Inferior parietal cortex (tissue), 1 donor: ENCODE data around the gene MED26.
"Not testable (repeated sequence)": the region's sequence is repeated elsewhere in the genome, so short reads cannot be mapped to it uniquely, and the experiment has no call there.

Experiments used
- DNase-seq: peaks from one replicate; pipeline ENCODE4 v3.0.0-alpha.2; 2016; ENCODE audit errors: extremely low spot score

MED26 gene

DNA sequence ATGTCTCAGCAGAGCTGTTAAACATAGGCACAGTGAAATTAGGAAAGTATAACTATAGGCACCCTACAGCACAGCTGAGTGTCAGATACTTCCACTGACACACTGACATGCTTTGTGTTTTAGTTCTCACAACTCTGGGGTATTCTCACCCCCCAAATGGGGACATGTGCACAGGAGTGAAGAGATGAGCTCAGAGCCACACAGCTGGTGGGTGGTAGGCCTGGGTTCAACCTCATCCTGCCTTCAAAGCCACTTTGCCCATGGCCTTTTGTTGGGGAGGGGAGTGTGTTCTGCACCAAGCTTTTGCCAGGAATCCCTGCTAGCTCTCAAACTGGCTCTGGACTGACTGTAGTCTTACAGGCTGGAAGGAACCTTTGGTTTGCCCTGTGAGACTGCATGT is 54.1 kb downstream of the MED26 start:
- DNase-seq: no peak

DNA sequence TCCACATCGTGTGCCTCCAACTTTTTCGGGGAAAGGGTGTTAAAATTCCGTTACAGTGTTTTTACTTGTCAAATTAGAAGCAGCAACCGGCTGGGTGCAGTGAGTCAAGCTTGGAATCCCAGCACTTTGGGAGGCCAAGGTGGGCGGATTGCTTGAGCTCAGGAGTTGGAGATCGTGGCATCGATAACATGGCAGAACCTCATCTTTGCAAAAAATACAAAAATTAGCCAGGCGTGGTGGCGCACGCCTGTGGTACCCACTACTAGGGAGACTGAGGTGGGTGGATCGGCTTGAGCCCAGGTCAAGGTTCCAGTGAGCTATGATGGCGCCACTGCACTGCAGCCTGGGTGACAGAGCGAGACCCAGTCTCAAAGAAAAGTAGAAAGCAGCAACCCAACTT is 54.7 kb downstream of the MED26 start:
- no peak for DNase-seq

DNA sequence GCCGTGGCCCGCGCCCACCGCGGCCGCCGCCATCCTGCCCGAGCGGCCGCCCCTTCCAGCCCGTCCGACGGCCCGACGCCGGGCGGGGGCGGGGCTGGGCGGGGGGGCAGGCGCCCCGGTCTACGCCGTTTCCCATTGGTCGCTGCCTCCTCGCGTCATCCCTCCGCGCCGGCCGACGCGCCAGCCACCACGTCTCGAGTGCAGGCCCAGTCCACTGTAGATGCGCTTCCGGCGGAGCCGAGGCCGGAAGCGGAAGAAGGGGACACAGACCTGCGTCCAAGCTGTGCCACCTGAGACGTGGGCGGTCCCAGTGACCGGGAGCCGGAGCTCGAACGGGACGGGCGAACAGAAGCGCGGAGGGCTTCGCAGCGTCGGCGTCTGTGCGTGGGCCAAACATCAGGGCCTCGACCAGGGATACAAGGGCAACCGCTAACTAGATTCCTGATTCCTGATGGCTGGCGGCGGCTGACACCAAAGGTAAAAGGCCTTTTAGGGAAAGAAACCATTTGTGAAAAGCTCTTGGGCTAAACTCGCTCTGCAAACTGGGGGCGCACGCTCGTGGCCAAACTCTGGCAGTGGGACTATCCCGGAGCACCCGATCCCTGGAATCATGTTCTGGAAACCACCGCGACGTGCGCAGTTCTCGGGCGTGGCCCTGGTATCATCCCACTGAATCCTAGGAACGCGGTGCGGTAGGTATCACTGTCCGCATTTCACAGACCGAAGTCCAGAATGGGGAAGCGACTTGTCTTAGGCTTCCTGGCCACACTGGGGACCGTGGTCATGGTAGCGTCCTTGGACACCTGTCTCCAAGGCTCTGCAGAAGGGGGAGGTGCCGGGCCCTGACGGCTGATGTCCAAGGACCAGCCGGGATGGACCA is 55.4 kb downstream of the MED26 start, which contains the start of gene SLC35E1:
Gene SLC35E1, minus strand, starts transcription at position 84 of the 880 bp plus-strand sequence. Its CDS starts 51 bp downstream, at position 33.
- peak; percentile 98 for DNase-seq

DNA sequence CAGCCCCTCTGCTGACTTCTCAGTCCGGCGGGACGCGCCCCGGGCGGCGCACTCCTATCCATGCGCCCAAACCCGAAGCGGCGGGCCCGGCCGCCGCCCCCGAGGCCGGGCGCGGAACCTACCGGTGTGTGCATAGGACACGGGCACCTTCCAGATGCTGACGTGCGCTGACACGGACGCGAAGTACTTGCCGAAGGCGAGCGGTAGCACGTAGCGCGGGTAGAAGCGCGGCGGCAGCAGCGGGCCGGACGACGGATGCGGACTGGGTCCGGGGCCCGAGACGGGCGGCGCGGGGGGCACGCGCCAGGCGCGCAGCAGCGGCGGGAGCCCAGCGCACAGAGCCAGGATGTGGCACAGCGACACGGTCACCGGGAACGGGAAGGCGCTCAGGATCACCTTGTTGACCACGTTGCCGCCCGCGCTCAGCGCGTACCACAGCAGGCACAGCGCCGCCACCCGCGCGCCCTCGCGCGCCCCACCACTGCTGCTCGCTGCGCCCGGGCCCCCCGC is 56.1 kb downstream of the MED26 start:
- DNase-seq: no peak

DNA sequence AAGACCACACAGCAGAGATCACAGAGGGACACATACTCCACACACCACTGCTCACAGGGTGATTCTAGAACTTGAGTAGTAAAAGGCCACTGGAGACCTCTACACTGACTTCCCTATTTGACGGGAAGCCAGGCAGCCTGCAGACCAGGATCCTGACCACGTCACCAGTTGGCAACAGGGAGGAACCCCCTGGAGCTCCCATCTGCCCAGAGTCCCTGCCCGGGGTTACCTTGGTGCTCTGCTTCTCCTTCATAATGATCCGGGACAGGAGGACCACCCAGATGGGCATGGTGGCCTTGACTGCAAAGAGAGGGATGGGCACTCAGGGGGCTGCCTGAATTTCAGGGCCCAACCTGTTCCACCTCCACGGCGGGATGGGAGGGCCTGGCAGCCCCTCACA is 56.7 kb downstream of the MED26 start:
- no peak for DNase-seq

DNA sequence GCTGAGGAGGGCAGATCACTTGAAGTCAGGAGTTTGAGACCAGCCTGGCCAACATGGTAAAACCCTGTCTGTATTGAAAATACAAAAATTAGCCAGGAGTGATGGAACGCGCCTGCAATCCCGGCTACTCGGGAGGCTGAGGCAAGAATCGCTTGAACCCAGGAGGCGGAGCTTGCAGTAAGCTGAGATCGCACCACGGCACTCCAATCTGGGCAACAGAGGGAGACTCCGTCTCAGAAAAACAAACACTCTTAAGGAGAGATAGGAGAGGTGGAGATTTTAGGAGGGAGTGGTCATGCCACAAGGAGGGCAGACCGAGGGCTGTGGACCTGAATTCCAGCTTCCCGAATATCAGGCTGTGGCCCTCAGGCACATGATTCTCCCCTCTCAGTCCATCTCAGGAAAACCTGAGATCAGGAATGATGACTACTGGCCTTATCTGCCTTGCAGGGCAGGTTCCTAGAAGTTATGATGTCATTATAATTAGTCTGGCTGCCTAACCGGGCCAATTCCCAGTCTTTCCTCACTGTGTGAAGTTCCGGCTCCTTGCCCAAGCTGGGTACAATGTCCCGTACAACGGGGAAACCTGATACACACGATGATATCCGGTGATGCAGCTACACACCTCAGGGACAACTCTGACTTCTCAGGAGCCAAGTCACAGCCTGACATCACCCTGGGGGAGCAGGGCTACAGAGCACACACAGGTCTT is 58.2 kb downstream of the MED26 start:
- no peak for DNase-seq

DNA sequence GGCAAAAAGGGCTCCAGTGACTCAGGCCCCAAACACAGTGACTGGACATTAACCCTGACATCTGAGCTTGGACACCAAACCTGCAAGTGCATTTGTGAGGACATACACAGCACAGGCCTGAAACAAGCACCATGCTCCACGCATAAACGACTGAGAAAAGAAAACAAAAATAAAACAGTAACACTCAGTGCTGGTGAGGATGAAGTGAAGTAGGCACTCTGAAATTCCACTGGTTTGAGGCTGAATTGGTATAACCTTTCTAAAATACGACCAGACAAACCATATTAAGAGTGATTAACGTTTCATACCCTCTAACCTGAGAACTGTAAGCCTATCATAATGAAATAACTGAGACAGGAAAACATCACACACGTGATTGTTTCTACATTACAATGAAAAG is 61.3 kb downstream of the MED26 start:
- no peak for DNase-seq

DNA sequence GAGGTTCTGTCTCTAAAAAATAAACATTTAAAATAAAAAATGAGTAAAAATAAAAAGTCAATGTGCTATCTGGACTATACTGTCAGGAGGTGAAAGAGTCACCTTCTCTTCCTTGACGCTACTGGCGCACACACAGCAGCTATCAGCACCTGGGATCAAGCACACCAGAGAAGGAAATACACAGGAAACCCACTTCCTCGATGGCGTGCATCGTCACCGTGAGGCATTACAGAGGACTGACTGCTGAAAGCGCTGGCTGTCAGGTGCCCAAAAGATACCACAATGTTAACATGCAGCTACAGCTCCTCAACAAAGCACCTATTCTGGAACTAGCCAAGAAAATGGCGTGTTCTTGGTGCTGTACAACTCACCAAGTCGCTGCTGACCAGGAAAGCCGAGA is 61.8 kb downstream of the MED26 start:
- no peak for DNase-seq

DNA sequence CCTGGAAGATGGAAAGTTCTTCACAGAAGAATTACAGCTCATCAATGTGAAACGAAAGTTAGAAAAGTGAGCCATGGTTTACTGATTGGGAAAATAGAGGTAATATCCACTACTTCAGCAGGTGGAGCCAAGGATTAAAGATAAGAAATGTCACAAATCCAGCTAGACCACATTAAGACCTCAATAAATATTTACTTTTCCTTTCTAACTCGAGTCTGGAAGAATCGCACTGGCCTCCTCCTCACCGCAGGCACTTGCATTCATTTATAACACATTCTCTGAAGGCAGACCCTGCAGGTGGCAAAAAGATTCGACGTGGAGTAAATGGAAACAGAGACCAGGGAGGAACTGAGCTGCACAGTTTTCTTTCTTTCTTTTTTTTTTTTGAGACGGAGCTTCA is 63.2 kb downstream of the MED26 start:
- no peak for DNase-seq

DNA sequence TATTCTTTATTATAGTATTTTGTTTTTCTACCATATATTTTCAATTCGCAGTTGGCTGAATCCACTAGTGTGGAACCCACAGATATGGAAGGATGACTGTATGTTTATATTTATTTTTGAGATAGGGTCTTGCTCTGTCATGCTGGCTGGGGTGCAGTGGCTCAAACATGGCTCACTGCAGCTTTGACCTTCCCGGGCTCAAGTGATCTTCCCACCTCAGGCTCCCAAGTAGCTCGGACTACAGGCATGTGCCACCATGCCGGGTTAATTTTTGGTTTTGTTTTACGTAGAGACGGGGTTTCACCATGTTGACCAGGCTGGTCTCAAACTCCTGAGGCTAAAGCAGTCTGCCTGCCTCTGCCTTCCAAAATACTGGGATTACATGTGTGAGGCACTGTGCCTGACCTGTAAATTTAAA is 65.4 kb downstream of the MED26 start:
- no peak for DNase-seq

DNA sequence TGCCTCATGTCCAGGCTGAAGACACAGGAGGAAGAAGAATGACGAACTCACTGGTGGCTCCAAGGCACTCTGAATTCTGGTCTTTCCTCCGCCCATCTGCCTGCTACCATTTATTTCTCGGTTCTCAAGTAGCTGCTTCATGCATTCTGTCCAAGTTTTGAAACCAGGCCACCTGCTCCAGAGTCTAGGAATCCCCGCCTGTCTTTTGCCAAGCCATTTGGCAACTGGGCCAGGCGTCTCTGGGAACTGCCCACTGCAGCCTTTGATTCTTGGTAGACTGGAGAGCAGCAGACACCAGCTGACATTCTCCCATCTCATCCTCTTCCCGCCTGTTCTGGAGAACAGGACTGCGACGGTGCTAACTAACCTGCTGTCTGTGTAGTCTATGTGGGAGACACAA is 66.6 kb downstream of the MED26 start:
- DNase-seq: no peak

DNA sequence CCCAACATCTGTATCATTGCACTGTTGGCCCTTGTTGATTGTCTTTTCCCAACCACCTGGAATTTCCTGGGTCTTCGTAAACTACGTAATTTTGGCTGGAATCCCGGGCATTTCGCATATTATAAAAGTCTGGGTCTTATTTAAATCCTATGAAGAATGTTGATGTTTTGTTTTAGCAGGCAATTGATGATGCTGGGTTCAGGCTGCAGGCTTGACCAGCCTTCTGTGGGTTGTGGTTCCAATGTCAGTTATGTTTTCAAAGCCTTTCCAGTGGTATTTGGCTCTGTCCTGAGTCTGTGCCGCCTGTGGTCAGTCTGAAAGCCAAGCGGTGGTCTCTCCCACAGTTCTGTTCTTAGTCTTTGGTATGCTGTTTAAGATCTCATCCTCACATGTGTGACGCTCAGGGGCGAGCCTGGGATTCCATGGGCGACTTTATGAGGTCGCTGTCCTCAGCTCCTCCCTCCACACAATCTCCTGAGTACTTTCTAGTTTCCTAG is 68.2 kb downstream of the MED26 start:
- DNase-seq: no peak

DNA sequence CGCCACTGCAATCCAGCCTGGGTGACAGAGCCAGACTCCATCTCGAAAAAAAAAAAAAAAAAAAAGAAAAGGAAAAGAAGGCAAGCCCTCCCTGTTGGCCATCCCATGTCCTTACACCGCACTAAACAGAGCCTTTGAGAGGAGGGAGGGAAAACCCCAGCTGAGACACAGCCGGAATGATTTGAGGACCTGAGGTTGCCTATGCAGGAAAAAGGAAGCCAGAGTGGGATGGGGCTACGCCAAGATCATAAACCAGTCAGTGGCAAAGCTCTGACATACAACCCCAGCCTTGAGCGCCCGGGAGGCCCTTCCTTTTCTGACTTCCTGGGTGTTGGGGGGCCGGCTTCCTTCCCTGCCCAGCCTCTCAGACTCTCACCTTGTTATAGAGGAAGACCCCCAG is 73.2 kb downstream of the MED26 start:
- no peak for DNase-seq

DNA sequence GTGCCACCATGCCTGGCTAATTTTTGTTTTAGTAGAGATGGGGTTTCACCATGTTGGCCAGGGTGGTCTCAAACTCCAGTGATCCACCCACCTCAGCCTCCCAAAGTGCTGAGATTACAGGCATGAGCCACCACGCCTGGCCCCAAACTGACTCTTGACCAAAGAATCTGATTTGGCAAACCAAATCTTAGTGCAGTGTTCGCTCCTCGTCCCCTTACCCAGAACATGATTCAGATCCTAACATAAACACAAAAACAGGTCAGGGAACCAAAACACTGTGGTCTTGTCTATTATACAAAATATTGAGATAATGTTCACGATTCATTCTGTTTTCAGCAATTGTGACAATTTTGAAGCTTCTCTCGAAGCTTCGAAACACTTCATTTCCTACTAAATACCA is 76.1 kb downstream of the MED26 start:
- not testable (repeated sequence) for DNase-seq

DNA sequence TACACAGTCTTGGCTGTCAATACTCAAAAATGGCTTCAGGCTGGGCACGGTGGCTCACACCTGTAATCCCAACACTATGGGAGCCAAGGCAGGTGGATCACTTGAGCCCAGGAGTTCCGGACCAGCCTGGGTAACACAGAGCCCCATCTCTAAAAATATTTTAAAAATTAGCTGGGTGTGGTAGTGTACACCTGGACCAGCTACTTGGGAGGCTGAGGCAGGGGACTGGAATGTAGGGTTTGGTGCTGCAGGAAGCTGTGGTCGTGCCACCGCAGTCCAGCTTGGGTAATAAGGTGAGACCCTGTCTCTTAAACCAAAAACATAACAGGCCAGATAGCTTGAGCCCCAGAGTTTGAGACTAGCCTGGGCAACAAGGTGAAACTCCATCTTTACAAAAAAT is 79.0 kb downstream of the MED26 start:
- no peak for DNase-seq

DNA sequence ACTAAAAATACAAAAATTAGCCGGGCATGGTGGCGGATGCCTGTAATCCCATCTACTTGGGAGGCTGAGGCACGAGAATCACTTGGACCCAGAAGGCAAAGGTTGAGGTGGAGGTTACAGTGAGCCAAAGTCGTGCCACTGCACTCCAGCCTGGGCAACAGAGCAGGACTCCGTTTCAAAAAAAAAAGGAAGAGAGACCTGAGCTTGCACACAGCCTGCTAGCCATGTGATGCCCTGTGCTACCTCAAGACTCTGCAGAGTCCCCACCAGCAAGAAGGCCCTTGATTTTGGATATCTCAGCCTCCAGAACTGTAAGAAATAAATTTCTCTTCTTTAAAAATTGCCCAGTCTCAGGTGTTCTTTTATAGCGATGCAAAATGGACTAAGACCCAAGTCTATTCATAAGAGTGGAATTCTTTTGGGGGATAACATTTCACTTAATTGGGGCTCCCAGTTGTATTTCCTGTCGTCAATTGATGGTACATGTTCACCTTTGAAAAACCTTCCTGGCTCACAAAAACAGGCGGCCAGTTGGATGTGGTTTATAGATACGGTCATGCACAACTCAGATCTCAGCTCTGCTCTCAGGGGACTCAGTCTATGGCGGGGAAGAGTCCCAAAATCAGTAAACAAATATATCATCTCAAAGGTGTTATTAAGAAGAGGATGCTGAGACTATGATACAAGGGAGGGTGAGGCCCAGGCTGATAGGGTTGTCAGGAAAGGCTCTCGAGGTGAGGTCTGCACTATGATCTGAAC is 83.4 kb downstream of the MED26 start:
- no peak for DNase-seq

DNA sequence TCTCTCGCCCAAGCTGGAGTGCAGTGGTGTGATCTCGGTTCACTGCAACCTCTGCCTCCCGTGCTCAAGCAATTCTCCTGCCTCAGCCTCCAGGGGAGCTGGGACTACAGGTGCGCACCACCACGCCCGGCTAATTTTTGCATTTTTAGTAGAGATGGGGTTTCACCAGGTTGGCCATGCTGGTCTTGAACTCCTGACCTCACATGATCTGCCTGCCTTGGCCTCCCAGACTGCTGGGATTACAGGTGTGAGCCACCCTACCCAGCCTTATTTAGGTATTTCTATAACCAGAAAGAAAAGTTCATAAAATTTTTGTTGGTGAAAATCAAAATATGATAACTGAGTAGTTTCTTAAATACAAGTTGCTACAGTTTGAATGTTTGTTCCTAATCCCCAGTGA is 84.3 kb downstream of the MED26 start:
- DNase-seq: not testable (repeated sequence)

DNA sequence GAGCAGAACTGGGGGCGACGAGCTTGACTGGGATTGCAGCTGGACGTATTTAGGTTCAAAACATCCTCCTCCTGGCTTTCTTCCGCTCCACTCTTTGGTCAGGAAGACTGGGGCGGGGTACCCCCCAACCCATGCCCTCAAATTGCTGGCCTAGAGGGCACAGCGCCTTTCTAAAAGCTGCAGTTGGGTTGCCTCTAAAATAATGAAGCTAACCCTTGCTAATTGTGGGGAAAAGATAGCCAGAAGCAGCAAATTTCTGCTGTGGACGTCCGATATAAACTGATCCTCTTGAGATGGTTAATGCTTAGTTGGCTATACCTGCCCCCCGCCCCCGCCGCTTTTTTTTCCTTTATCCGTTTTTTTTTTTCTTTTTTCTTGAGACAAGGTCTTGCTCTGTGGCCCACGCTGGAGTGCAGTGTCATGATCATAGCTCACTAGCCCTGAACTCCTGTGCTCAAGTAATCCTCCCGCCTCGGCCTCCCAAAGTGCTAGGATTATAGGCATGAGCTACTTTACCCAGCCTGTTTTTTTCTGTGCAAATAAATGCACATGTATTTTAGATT is 85.0 kb downstream of the MED26 start:
- DNase-seq: no peak

DNA sequence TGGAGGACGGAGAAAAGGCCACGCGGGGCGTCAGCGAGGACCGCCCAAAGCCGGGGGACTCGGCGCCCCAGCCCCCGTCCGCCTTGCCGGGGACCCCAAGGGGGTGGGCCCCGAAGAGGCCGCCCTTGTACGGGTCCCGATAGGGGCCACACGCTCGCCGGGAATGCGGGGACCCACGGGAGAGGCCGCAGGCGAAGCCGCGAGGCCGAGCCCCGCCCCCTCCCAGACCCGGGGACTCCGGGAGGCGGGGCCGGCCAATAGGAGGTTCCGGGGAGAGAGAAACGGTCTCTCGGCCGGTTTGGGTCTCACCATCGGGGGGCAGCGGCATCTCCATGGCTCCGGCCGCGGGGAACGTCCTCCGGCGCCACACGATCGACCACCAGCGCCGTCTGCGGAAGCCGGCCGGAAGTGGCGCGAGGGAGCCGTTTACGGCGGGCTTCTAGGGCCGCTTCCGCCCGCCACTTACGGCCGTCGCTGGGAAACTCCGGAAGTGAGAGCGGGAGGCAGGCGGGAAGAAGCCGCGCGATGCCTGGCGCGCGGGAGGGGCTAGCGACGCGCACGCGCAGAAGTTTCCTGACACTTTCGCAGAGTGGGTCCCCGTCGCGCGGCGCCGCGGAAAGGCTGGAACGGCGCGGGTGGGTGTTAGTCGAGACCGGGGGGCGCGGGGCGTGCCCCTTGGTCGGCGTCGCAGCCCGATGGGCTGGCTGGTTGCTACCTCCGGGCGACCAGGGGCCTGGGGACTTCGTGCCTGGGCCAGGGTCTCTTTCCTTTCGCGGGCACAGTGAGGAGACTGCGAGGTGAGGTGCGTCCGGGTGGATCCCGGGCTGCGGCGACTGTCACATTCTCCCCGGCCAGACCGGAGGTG is 85.7 kb downstream of the MED26 start, which contains the start of gene CHERP:
Gene CHERP, minus strand, starts transcription at position 393 of the 865 bp plus-strand sequence. Its CDS starts 59 bp downstream, at position 334.
- peak; percentile 97 for DNase-seq

DNA sequence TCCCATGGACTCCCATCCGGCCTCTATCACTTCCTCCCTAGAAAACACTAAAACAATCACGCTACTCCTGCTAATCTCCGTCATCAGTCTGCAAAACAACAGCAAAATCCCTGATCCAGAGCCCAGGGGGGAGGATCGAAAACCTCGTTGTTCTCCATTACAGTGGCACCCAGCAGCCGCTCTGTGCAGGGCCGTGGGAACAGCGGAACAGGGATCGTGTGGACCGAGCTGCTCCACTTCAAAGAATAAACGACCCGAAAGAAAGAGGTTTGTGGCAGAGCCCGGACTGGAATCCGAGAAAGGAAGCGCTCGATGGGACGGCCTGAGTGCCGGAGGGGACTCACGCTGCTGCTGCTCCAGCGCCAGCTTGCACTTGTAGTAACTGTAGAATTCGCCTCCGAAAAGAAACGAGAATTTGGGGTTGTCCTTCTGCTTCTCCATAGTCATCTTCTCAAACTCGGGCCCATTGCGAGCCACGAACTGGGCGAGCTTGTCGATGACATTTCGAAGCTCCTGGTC is 86.4 kb downstream of the MED26 start:
- DNase-seq: no peak
